ENCODE data around the gene RNU6-9.

RNU6-9 gene

GRCh38 chr19:899336-900042 lies 6.2 kb downstream of the RNU6-9 start:
- DNase-seq (ENCODE audit: low read depth in 2 of 2) = no peak

- no peak for DNase-seq (ENCODE audit: low read depth in 2 of 2)
Observed at GRCh38 chr19:900043-900301, 6.7 kb downstream of the RNU6-9 start.

GRCh38 chr19:900302-901111 lies 7.2 kb downstream of the RNU6-9 start:
- no peak for DNase-seq (ENCODE audit: low read depth in 2 of 2)

GRCh38 chr19:901216-902092 lies 8.2 kb downstream of the RNU6-9 start:
- DNase-seq (ENCODE audit: low read depth in 2 of 2) = no peak

GRCh38 chr19:902093-902370 lies 8.7 kb downstream of the RNU6-9 start:
- DNase-seq (ENCODE audit: low read depth in 2 of 2) = no peak

- no peak for DNase-seq (ENCODE audit: low read depth in 2 of 2)
Observed at GRCh38 chr19:902446-903226, 9.4 kb downstream of the RNU6-9 start.

- no peak for DNase-seq (ENCODE audit: low read depth in 2 of 2)
Observed at GRCh38 chr19:903266-903797, 10.0 kb downstream of the RNU6-9 start.

- DNase-seq (ENCODE audit: low read depth in 2 of 2) = no peak
Observed at GRCh38 chr19:904545-904944, 11.3 kb downstream of the RNU6-9 start.

GRCh38 chr19:906480-906879 lies 13.2 kb downstream of the RNU6-9 start:
- DNase-seq (ENCODE audit: low read depth in 2 of 2) = no peak

- DNase-seq (ENCODE audit: low read depth in 2 of 2) = no peak
Observed at GRCh38 chr19:907183-907853, 14.0 kb downstream of the RNU6-9 start.

- DNase-seq (ENCODE audit: low read depth in 2 of 2) = no peak
Observed at GRCh38 chr19:911197-912033, 18.1 kb downstream of the RNU6-9 start.

- no peak for DNase-seq (ENCODE audit: low read depth in 2 of 2)
Observed at GRCh38 chr19:912181-913079, 19.1 kb downstream of the RNU6-9 start.

- DNase-seq (ENCODE audit: low read depth in 2 of 2) = peak; percentile 71 to 72
Observed at GRCh38 chr19:913080-913748, 19.9 kb downstream of the RNU6-9 start, which contains the start of gene R3HDM4. Gene R3HDM4 (minus strand): TSS chr19:913219. CDS start chr19:913157, 62 bp downstream.

GRCh38 chr19:916645-917322 lies 23.5 kb downstream of the RNU6-9 start:
- no peak for DNase-seq (ENCODE audit: low read depth in 2 of 2)

- no peak for DNase-seq (ENCODE audit: low read depth in 2 of 2)
Observed at GRCh38 chr19:917323-918151, 24.3 kb downstream of the RNU6-9 start, which contains the start of gene KISS1R. Gene KISS1R (plus strand): TSS chr19:917333. CDS start chr19:917503, 170 bp downstream.

GRCh38 chr19:918152-918437 lies 24.8 kb downstream of the RNU6-9 start:
- no peak for DNase-seq (ENCODE audit: low read depth in 2 of 2)

Measured in stimulated activated CD8-positive, alpha-beta memory T cell treated with anti-CD3 and anti-CD28 coated beads, Interleukin-2, amount 100 ng/mL, for 1 hour (primary cell).